Hepatocyte (in vitro differentiated cells): Measurements from ENCODE around the gene RAP1GDS1. TPM values are rescaled to one million over a fixed set of nuclear protein-coding genes. Genes with fewer than 3 reads are reported as not detected.

Experiments
- DNase-seq: peaks from one replicate; pipeline ENCODE4 v3.0.0-alpha.2; 2016; ENCODE audit warnings: low spot score
- H2AFZ ChIP-seq: fragments of 200-600 bp; sonication (generic); 2 replicates; pipeline ENCODE4 v1.6.0; 2016; ENCODE audit warnings: antibody characterized with exemption, mild to moderate bottlenecking
- H3K27ac ChIP-seq: fragments of 200-600 bp; sonication (generic); 2 replicates; pipeline ENCODE4 v1.5.1; 2016; ENCODE audit warnings: mild to moderate bottlenecking
- H3K27me3 ChIP-seq: fragments of 200-600 bp; sonication (generic); 2 replicates; pipeline ENCODE4 v1.6.1; 2016
- H3K36me3 ChIP-seq: fragments of 200-600 bp; sonication (generic); replicated peaks from 2 replicates; pipeline ENCODE4 v1.5.1; 2016; ENCODE audit warnings: low read depth; ENCODE audit not compliant: insufficient read depth
- H3K4me1 ChIP-seq: fragments of 200-600 bp; sonication (generic); 2 replicates; pipeline ENCODE4 v1.5.1; 2016; ENCODE audit warnings: mild to moderate bottlenecking, moderate library complexity; ENCODE audit not compliant: insufficient read depth
- H3K4me2 ChIP-seq: fragments of 200-600 bp; sonication (generic); 2 replicates; pipeline ENCODE4 v1.6.0; 2016
- H3K4me3 ChIP-seq: fragments of 200-600 bp; sonication (generic); 2 replicates; pipeline ENCODE4 v1.5.1; 2016; ENCODE audit warnings: mild to moderate bottlenecking
- H3K79me2 ChIP-seq: fragments of 200-600 bp; sonication (generic); 2 replicates; pipeline ENCODE4 v1.6.0; 2017; ENCODE audit warnings: mild to moderate bottlenecking
- H3K9me2 ChIP-seq: fragments of 200-600 bp; sonication (generic); replicated peaks from 2 replicates; pipeline ENCODE4 v1.6.0; 2017; ENCODE audit warnings: mild to moderate bottlenecking; ENCODE audit not compliant: insufficient read depth
- H3K9me3 ChIP-seq: fragments of 200-600 bp; sonication (generic); 2 replicates; pipeline ENCODE4 v1.5.1; 2016; ENCODE audit warnings: low read depth, mild to moderate bottlenecking
- H4K20me1 ChIP-seq: fragments of 200-600 bp; sonication (generic); 2 replicates; pipeline ENCODE4 v1.6.0; 2016; ENCODE audit warnings: mild to moderate bottlenecking; ENCODE audit not compliant: insufficient read depth, poor library complexity, severe bottlenecking
- CTCF ChIP-seq: fragments of 200-600 bp; sonication (generic); IDR thresholded peaks from 2 replicates; pipeline ENCODE4 v1.5.1; 2016; ENCODE audit warnings: antibody characterized with exemption, mild to moderate bottlenecking; ENCODE audit not compliant: poor library complexity
- EZH2 ChIP-seq: fragments of 200-600 bp; sonication (generic); IDR thresholded peaks from 2 replicates; pipeline ENCODE4 v1.6.1; 2016; ENCODE audit warnings: antibody characterized with exemption, mild to moderate bottlenecking, borderline replicate concordance
- EZH2phosphoT487 ChIP-seq: fragments of 200-600 bp; sonication (generic); IDR thresholded peaks from one replicate; pipeline ENCODE4 v1.6.1; 2018; ENCODE audit warnings: antibody characterized with exemption, mild to moderate bottlenecking, low read depth, moderate library complexity; ENCODE audit not compliant: unreplicated experiment, severe bottlenecking
- WGBS: methylation state at CpG from one replicate; pipeline ENCODE4 v1.1.6; 2016; ENCODE audit warnings: low lambda C conversion rate; ENCODE audit errors: missing lambda C conversion rate; 5-methylcytosine and 5-hydroxymethylcytosine counted together
- polyA plus RNA-seq: library from polyadenylated mRNA; unstranded; fragments of >200 nt; fragmentation: Nextera tagmentation; extraction: Ambion mirVana; gene quantifications from 2 replicates; pipeline ENCODE4 v1.2.1, GENCODE V29; 2016
- total RNA-seq: library from RNA; depleted of rRNA; stranded (reverse); fragments of >200 nt; gene quantifications from 2 replicates; pipeline ENCODE4 v1.2.3, GENCODE V29; 2014

The RAP1GDS1 gene
- total and polyA plus RNA-seq, 2 experiments from 2014 or later: 25.3 to 42.7 TPM

GRCh38 chr4:98298022-98298421 lies 36.8 kb downstream of the RAP1GDS1 start:
- H3K79me2 ChIP-seq: no peaks in the 10 kb centered on the region
- 96% methylated on average over 2 of the region's 2 CpGs for WGBS

GRCh38 chr4:98300706-98301105 lies 39.5 kb downstream of the RAP1GDS1 start:
- no peak for TF ChIP-seq CTCF
- no peak for TF ChIP-seq EZH2phosphoT487
- TF ChIP-seq EZH2: no peak
- Histone ChIP-seq H3K4me3 (no peak overlapping the region), H3K4me1 (no peaks in the 10 kb centered on the region), H3K79me2 (peaks cover 8% of the 10 kb centered on the region), H3K36me3 (no peaks in the 10 kb centered on the region), H3K4me2 (no peak overlapping the region), H3K27ac (no peak overlapping the region), H3K9me2 (no peaks in the 10 kb centered on the region), H3K9me3 (no peaks in the 10 kb centered on the region), H4K20me1 (no peaks in the 10 kb centered on the region), H3K27me3 (no peaks in the 10 kb centered on the region), H2AFZ (no peak overlapping the region)
- no peak for DNase-seq

More at GRCh38 chr4:98298022-98298421, 36.8 kb downstream of the RAP1GDS1 start:
- no peak overlapping the region for H3K4me3 ChIP-seq
- H4K20me1 ChIP-seq: no peaks in the 10 kb centered on the region
- no peaks in the 10 kb centered on the region for H3K9me3 ChIP-seq
- no peak for TF ChIP-seq EZH2
- TF ChIP-seq CTCF: no peak
- no peak for TF ChIP-seq EZH2phosphoT487
- H3K27ac ChIP-seq: no peak overlapping the region
- H2AFZ ChIP-seq: no peak overlapping the region
- no peaks in the 10 kb centered on the region for H3K27me3 ChIP-seq
- no peaks in the 10 kb centered on the region for H3K36me3 ChIP-seq
- no peak for DNase-seq
- no peaks in the 10 kb centered on the region for H3K9me2 ChIP-seq
- H3K4me1 ChIP-seq: no peaks in the 10 kb centered on the region
- no peak overlapping the region for H3K4me2 ChIP-seq

GRCh38 chr4:98305576-98305975 lies 44.4 kb downstream of the RAP1GDS1 start:
- no peaks in the 10 kb centered on the region for H3K36me3 ChIP-seq
- H3K4me1 ChIP-seq: no peaks in the 10 kb centered on the region
- no peak overlapping the region for H3K4me3 ChIP-seq
- H3K79me2 ChIP-seq: peaks cover 13% of the 10 kb centered on the region
- no peaks in the 10 kb centered on the region for H3K27me3 ChIP-seq
- H4K20me1 ChIP-seq: no peaks in the 10 kb centered on the region
- TF ChIP-seq CTCF (no peak), EZH2 (no peak), EZH2phosphoT487 (no peak)
- no peaks in the 10 kb centered on the region for H3K9me3 ChIP-seq
- no peak overlapping the region for H2AFZ ChIP-seq
- H3K4me2 ChIP-seq: no peak overlapping the region
- H3K9me2 ChIP-seq: no peaks in the 10 kb centered on the region
- no peak overlapping the region for H3K27ac ChIP-seq
- WGBS: 88% methylated on average over 1 of the region's 1 CpG
- DNase-seq: no peak

- H3K27me3 ChIP-seq: no peaks in the 10 kb centered on the region
- no peak overlapping the region for H3K4me3 ChIP-seq
- H2AFZ ChIP-seq: no peak overlapping the region
- no peak overlapping the region for H3K4me2 ChIP-seq
- no peaks in the 10 kb centered on the region for H3K9me2 ChIP-seq
- peaks cover 13% of the 10 kb centered on the region for H3K79me2 ChIP-seq
- no peaks in the 10 kb centered on the region for H3K36me3 ChIP-seq
- H3K4me1 ChIP-seq: no peaks in the 10 kb centered on the region
- H3K9me3 ChIP-seq: no peaks in the 10 kb centered on the region
- H4K20me1 ChIP-seq: no peaks in the 10 kb centered on the region
- DNase-seq: no peak
- TF ChIP-seq EZH2phosphoT487: no peak
- TF ChIP-seq EZH2: no peak
- TF ChIP-seq CTCF: no peak
- no peak overlapping the region for H3K27ac ChIP-seq
- 100% methylated on average over 2 of the region's 2 CpGs for WGBS
Observed at GRCh38 chr4:98310867-98311266, 49.7 kb downstream of the RAP1GDS1 start.
